Cardiac fibroblast (primary cell): ENCODE results near the gene BCL2L11.
A peak's percentile ranks its signal among the peaks of the same experiment; 100 is the strongest.

Source experiments
- DNase-seq, 2 donors: peaks; one replicate each; pipeline versions ENCODE4 v3.0.0 to v3.0.0-alpha.2; 2010; ENCODE audit warnings: low read depth in 2 of 2
- H3K4me3 ChIP-seq, 2 donors: replicated peaks in 1 of 2; 1 replicate in 1 of 2; 2 replicates in 1 of 2; pipeline ENCODE4 v1.5.1; 2011; ENCODE audit warnings: low read depth in 2 of 2, low read length in 2 of 2, mild to moderate bottlenecking in 2 of 2, moderate library complexity in 1 of 2
- TF ChIP-seq, protein P1 (sequence below): IDR thresholded peaks from one replicate; pipeline ENCODE4 v1.5.1; 2011; ENCODE audit warnings: low read depth, mild to moderate bottlenecking, low read length, inconsistent platforms

Gene BCL2L11

DNA sequence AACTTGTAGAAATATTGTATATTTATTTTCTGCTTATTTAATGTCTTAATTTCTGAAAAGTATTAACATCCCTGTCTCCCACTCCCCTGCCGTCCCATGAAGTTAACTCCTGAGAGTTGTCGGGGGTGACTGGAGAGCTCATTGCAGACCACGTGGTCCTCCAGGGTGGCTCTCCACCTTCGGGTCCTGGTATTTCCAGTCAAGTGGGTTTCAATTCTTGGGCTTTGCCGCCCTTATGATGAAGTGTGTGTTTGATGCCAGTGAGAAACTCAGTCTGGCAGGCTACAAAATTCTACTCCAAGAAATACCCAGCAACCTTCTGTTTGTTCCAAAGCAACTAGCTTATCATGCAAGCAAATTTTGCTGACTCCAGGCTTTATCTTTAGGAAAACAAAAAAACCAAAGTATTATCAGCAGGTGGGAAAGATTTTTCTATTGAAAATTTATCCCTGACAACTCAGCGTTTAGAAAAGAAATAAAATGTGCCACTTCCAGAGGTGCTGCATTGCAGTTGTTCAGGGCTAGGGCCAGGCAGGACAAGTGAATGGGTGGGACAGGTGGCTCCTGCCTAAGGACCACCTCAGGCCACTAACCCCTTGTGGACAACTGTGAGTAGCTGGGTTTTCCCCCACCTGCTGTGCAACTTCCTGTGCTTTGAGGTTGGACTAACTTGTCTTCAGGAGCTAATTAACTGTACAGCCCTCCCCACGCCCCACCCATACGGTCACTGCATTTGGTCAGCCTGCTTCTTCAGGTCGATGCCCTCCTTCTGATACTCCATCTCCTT, 46.6 kb downstream of the BCL2L11 start:
- H3K4me3 ChIP-seq, result no peak overlapping the region
- no peak for DNase-seq
- TF ChIP-seq, protein P1, sequence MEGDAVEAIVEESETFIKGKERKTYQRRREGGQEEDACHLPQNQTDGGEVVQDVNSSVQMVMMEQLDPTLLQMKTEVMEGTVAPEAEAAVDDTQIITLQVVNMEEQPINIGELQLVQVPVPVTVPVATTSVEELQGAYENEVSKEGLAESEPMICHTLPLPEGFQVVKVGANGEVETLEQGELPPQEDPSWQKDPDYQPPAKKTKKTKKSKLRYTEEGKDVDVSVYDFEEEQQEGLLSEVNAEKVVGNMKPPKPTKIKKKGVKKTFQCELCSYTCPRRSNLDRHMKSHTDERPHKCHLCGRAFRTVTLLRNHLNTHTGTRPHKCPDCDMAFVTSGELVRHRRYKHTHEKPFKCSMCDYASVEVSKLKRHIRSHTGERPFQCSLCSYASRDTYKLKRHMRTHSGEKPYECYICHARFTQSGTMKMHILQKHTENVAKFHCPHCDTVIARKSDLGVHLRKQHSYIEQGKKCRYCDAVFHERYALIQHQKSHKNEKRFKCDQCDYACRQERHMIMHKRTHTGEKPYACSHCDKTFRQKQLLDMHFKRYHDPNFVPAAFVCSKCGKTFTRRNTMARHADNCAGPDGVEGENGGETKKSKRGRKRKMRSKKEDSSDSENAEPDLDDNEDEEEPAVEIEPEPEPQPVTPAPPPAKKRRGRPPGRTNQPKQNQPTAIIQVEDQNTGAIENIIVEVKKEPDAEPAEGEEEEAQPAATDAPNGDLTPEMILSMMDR, result no peak

DNA sequence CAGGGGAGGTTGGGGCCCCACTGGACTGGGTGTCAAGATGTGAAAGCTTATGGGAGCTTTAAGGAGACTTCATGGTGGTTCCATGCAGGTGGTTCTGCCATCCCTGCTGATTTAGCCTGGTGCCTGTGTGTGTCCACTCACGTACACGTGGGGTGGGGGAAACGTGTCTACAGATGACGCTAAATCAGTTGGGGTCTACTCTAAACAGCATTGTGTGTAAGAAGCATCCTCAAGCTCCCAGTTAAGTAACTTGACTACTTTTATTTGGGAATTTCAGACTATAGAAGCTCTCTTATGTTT, 47.1 kb downstream of the BCL2L11 start:
- TF ChIP-seq, protein P1, result no peak
- H3K4me3 ChIP-seq, result no peak overlapping the region
- DNase-seq, result no peak

DNA sequence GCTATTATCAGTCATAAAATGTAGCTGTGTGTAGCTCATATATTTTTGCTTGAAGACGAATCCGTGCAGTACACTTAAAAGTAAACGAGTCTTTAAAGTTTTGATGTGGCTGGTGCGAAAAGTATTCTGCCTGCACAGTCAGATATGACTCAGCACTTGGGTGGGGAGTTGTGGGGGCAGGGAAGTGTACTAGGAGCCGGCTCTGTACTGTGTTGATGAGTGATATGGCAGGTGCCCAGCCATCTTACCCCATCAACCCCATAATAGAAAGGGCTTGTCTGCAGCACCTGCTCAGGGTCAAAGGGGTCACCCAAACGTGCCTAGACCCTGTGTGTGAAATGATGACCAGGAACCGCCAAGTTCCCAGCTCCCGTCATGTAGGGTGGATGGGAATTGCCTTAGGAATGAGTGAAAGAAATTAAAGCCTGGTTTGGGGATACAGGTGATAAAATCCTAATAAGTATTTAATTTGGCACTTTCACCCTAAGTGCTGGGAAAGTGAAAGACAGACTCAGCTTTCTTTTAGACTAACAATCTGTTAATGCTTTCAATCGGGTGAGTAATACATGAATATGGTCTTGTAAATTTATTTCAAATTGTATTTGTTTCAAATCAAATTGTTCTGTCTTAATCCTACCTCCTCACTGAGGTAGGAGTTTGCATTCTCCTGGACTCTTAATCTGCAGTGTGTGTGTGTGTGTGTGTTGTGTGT, 48.0 kb downstream of the BCL2L11 start:
- no peak overlapping the region for H3K4me3 ChIP-seq
- peak; percentile 58 to 76 for DNase-seq
- TF ChIP-seq, protein P1, result no peak

DNA sequence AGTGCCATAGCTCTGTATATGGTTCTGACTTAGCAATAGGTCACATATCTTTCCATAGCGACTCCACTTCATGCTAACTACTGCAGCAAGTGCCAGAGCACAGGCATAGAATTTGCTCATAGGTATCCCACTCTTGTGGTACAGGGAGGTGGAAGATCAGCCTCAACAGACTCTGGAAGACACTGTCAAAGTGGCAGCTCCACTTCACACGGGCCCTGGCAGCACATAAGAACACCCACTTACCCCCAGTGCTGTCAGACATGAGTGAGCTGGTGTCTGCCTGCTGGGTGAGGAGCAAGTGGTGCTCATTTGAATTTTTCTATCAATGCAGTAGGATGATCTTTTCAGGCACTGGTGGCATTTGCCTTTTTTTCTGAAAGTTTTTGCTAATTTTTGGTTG, 48.6 kb downstream of the BCL2L11 start:
- DNase-seq, result no peak
- H3K4me3 ChIP-seq, result no peak overlapping the region
- TF ChIP-seq, protein P1, result no peak

DNA sequence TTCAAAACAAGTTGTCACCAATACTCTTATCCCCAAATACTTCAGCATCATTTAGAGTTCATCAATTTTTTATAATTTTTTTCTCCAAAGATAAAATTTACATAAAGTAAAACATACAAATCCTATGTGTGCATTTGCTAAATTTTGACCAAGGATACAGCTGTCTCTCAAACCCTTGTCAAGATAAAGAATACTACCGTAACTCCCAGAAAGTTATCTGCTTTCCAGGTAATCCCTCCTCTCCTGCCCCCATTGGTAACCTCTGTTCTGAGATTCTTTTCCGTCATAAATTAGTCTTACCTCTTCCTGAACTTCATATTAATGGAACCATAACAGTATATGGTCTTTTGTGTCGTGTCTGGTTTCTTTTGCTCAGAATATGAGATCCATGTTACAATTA, 49.2 kb downstream of the BCL2L11 start:
- no peak overlapping the region for H3K4me3 ChIP-seq
- no peak for DNase-seq
- TF ChIP-seq, protein P1, result no peak

DNA sequence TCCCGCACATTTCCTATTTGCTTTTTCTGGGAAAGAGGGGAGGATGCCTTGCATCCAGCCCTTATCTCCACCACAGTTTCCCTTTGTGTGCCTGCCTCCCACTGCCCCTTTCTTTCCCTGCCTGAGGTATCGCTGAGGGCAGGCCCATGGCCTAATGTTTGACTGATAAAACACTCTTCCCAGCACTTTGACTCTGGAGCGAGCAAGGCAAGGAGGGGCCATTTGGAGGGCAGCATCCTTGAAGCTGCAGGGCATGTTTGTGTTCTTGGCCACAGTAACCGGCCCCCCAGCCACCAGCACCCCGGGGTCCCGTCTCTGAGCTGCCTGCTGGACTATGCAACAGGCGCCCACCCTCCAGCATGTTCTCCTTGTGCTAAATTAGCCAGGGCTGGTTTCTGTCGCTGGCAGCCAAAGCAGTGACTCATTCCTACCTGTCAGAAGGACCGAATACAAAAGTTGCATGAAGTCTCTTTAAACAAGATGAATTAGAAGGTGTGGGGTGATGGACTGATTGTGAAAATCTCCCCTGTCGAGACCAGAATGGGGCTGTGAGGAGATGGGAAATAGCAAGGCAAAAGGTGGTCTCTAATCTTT, 50.7 kb downstream of the BCL2L11 start:
- no peak for DNase-seq
- H3K4me3 ChIP-seq, result no peak overlapping the region
- TF ChIP-seq, protein P1, result no peak
